ENCODE results near the gene KMT5B. TPM values are rescaled to one million over a fixed set of nuclear protein-coding genes. Genes with fewer than 3 reads are reported as not detected.

KMT5B gene
- total and polyA plus RNA-seq, 2 of the 13 experiments (the other 11 are each of a cell fraction or from before 2014, with no cell fraction given), result 17.6 to 23.7 TPM

- TF ChIP-seq, protein P1, sequence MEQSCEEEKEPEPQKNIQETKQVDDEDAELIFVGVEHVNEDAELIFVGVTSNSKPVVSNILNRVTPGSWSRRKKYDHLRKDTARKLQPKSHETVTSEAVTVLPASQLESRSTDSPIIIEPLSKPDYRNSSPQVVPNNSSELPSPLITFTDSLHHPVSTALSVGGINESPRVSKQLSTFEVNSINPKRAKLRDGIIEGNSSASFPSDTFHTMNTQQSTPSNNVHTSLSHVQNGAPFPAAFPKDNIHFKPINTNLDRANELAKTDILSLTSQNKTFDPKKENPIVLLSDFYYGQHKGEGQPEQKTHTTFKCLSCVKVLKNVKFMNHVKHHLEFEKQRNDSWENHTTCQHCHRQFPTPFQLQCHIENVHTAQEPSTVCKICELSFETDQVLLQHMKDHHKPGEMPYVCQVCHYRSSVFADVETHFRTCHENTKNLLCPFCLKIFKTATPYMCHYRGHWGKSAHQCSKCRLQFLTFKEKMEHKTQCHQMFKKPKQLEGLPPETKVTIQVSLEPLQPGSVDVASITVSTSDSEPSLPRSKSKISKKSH (CRISPR knock-in tag; IDR thresholded peaks at IDR 0.05; ENCODE audit: borderline replicate concordance), result no peak
- TF ChIP-seq AKAP8 (CRISPR knock-in tag; IDR thresholded peaks at IDR 0.05) (no peak), ZNF747 (CRISPR knock-in tag; IDR thresholded peaks at IDR 0.05; ENCODE audit: borderline replicate concordance) (no peak), ZBTB49 (CRISPR knock-in tag; IDR thresholded peaks at IDR 0.05; ENCODE audit: borderline replicate concordance) (no peak), ZNF740 (CRISPR knock-in tag; IDR thresholded peaks at IDR 0.05) (no peak), SMARCE1 (IDR thresholded peaks at IDR 0.05; ENCODE audit: borderline replicate concordance) (no peak), ZNF737 (CRISPR knock-in tag; IDR thresholded peaks at IDR 0.05; ENCODE audit: borderline replicate concordance) (no peak), GRHL1 (CRISPR knock-in tag; conservative IDR thresholded peaks at IDR 0.05) (no peak), ZNF24 (IDR thresholded peaks at IDR 0.05) (peak; percentile 37; the same call in 1 of the 2 replicates), ARID4A (CRISPR knock-in tag; IDR thresholded peaks at IDR 0.05; ENCODE audit: borderline replicate concordance) (peak; percentile 23; the same call in 1 of the 2 replicates), NFE2L2 (IDR thresholded peaks at IDR 0.05; ENCODE audit: low read length) (no peak), FOXM1 (CRISPR knock-in tag; IDR thresholded peaks at IDR 0.05) (no peak), ZMAT3 (CRISPR knock-in tag; conservative IDR thresholded peaks at IDR 0.05) (no peak)
- TF ChIP-seq, protein P2, sequence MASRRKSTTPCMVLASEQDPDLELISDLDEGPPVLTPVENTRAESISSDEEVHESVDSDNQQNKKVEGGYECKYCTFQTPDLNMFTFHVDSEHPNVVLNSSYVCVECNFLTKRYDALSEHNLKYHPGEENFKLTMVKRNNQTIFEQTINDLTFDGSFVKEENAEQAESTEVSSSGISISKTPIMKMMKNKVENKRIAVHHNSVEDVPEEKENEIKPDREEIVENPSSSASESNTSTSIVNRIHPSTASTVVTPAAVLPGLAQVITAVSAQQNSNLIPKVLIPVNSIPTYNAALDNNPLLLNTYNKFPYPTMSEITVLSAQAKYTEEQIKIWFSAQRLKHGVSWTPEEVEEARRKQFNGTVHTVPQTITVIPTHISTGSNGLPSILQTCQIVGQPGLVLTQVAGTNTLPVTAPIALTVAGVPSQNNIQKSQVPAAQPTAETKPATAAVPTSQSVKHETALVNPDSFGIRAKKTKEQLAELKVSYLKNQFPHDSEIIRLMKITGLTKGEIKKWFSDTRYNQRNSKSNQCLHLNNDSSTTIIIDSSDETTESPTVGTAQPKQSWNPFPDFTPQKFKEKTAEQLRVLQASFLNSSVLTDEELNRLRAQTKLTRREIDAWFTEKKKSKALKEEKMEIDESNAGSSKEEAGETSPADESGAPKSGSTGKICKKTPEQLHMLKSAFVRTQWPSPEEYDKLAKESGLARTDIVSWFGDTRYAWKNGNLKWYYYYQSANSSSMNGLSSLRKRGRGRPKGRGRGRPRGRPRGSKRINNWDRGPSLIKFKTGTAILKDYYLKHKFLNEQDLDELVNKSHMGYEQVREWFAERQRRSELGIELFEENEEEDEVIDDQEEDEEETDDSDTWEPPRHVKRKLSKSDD (CRISPR knock-in tag; IDR thresholded peaks at IDR 0.05; ENCODE audit: low read depth), result no peak
- TF ChIP-seq, protein P3, sequence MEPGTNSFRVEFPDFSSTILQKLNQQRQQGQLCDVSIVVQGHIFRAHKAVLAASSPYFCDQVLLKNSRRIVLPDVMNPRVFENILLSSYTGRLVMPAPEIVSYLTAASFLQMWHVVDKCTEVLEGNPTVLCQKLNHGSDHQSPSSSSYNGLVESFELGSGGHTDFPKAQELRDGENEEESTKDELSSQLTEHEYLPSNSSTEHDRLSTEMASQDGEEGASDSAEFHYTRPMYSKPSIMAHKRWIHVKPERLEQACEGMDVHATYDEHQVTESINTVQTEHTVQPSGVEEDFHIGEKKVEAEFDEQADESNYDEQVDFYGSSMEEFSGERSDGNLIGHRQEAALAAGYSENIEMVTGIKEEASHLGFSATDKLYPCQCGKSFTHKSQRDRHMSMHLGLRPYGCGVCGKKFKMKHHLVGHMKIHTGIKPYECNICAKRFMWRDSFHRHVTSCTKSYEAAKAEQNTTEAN (CRISPR knock-in tag; conservative IDR thresholded peaks at IDR 0.05), result no peak
These were observed 75.3 kb downstream of the KMT5B start (continued) for GRCh38 chr11:68137833-68138232.

Measured in HepG2 (cell line).